Dendritic cell treated with granulocyte-macrophage colony-stimulating factor and Interleukin-4, amounts not matched to agents 40 ng/mL and 50 ng/mL, for 4 days (primary cell): ENCODE data around the gene AATK.
"Not testable (repeated sequence)": the region's sequence is repeated elsewhere in the genome, so short reads cannot be mapped to it uniquely, and the experiment has no call there.

Source experiments
- H3K27ac Mint-ChIP-seq: one replicate; pipeline ENCODE4 v1.8.0; 2022; ENCODE audit warnings: mild to moderate bottlenecking, mixed read lengths
- H3K27me3 Mint-ChIP-seq: one replicate; pipeline ENCODE4 v1.8.0; 2022; ENCODE audit warnings: mild to moderate bottlenecking, mixed read lengths
- H3K36me3 Mint-ChIP-seq: one replicate; pipeline ENCODE4 v1.8.0; 2022; ENCODE audit warnings: low read depth, mixed read lengths
- H3K4me1 Mint-ChIP-seq: one replicate; pipeline ENCODE4 v1.8.0; 2022; ENCODE audit warnings: low read depth, mixed read lengths
- H3K4me3 Mint-ChIP-seq: one replicate; pipeline ENCODE4 v1.8.0; 2022; ENCODE audit warnings: mild to moderate bottlenecking, moderate library complexity, mixed read lengths
- H3K9me3 Mint-ChIP-seq: one replicate; pipeline ENCODE4 v1.8.0; 2022; ENCODE audit warnings: mixed read lengths
- intact Hi-C: fragments of 100-400 bp; cut with micrococcal nuclease; formaldehyde crosslinking; loops from one replicate; pipeline ENCODE4 v1.15.0; 2022

Gene AATK

DNA sequence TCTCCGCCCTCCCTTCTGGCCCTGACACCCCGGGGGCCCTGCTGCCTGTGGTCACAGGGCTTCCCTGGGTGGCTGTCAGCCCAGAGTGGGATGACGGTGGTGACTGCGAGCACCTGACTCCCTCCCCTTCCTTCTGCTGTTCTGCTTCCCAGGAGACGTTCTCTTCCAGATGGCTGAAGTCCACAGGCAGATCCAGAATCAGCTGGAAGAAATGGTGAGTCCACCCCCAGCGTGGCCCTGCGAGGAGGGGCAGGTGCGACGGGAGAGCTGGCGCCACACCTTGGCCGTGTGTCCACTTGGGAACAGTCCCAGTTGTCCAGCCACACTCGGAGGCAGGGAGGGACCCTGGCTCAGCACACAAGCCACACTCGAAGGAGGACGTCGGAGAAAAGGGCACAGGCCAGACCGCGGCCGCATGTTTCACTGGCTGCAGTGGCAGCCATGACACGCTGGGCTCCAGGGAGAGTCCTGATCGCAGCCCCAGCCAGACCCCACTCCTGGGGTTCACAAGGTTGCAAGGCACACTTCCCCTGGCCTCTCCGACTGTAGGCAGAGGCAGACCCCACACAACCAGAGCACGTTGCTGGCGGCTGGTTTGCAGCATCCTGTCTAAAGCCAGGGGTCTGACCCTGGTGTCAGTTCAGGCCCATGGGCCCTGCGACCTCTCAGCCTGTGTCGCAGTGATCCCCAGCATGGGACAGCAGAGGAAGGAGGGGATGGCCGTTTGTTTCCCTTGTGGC, 81.2 kb downstream of the AATK start:
- no peaks in the 10 kb centered on the region for H3K27me3 Mint-ChIP-seq
- no peaks in the 10 kb centered on the region for H3K9me3 Mint-ChIP-seq
- H3K4me1 Mint-ChIP-seq, result peaks cover 9% of the 10 kb centered on the region
- peaks cover 89% of the 10 kb centered on the region for H3K36me3 Mint-ChIP-seq
- no peak overlapping the region for H3K27ac Mint-ChIP-seq
- intact Hi-C loops, result no loop called here
- H3K4me3 Mint-ChIP-seq, result no peak overlapping the region

DNA sequence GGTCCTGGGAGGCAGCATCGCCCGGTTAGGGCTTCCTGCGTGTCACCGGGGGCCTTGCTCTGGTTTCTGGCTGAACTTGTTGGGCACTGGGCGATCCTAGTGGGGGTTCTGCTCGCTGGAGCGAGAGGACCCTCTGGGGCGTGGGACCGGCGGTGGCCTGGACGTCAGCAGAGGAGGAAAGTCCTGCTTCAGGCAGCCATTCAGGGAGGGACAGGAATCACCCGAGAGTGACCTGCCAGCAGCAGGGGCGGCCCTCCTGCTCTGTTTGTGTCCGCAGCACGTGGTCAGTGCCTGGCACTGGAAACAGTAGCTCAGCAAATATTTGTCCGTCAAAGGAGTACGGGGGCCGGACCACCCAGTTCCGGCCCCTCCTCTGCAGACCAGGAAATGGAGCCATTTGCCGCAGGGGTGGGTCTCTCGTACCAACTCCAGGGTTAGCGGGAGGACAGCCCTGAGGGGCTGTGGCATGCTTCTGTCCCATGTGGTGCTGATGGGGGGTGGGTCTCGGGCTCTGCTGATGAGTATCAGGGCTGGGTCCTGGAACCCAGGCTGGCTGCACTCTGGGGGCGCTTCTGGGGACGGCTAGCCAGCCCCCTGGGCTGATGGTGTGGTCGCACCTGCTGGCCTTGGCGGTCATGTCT, 82.8 kb downstream of the AATK start:
- Mint-ChIP-seq H3K9me3 (no peaks in the 10 kb centered on the region), H3K4me1 (no peaks in the 10 kb centered on the region), H3K36me3 (peaks cover 93% of the 10 kb centered on the region), H3K27me3 (no peaks in the 10 kb centered on the region), H3K27ac (no peak overlapping the region), H3K4me3 (no peak overlapping the region)
- intact Hi-C loops, result no loop called here

DNA sequence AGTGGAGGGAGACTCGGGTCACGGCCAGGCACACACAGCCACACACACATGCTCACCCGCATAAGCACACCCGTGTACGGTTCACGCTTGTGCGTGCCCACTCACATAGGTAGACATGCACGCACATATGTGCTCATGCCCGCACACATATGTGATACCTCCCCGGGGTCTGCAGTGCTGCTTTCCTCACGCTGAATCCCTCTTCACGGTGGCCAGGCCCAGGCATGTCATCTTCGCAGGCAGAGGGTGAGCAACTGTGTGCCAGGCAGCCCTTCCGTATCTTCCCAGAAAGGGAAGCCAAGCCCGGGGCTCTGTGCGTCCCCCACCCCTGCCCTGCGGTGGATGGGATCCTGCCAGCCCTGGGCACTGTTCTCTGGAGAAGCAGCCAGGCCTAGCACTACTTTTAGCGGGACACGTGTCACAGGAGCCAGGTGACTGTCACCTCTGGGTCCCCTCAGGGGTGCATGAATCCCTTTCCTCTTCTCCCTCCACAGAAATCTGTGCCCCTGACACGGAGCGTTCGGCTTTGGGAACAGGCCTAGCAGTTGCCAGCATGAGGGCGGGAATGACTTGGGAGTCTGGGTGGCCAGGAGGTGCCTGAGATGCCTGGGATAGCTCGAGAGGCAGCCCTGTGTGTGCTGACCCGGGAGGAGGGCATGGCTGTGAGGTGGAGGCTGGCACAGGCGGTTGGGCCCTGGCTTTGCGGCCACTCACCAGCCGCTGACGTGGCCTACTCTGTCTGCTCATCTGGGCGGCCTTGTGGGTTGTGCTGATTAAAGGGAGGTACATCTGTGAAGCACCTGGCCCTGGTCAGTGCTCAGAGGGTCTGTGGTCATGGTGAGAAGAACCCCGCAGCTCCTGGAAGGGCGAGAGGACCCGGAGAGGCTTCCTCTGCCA, 83.6 kb downstream of the AATK start:
- no peak overlapping the region for H3K27ac Mint-ChIP-seq
- intact Hi-C loops, result no loop called here
- no peaks in the 10 kb centered on the region for H3K4me1 Mint-ChIP-seq
- no peaks in the 10 kb centered on the region for H3K9me3 Mint-ChIP-seq
- H3K36me3 Mint-ChIP-seq, result peaks cover 85% of the 10 kb centered on the region
- H3K27me3 Mint-ChIP-seq, result peaks cover 3% of the 10 kb centered on the region
- no peak overlapping the region for H3K4me3 Mint-ChIP-seq

GRCh38 chr17:81081222-81082176, 84.5 kb downstream of the AATK start:
- no peaks in the 10 kb centered on the region for H3K4me1 Mint-ChIP-seq
- H3K27ac Mint-ChIP-seq, result no peak overlapping the region
- H3K9me3 Mint-ChIP-seq, result no peaks in the 10 kb centered on the region
- H3K36me3 Mint-ChIP-seq, result peaks cover 82% of the 10 kb centered on the region
- intact Hi-C loops, result no loop called here
- no peak overlapping the region for H3K4me3 Mint-ChIP-seq
- H3K27me3 Mint-ChIP-seq, result peaks cover 3% of the 10 kb centered on the region

- Mint-ChIP-seq H3K27me3 (peaks cover 3% of the 10 kb centered on the region), H3K27ac (no peak overlapping the region), H3K9me3 (no peaks in the 10 kb centered on the region), H3K4me1 (no peaks in the 10 kb centered on the region), H3K36me3 (peaks cover 82% of the 10 kb centered on the region), H3K4me3 (no peak overlapping the region)
- intact Hi-C loops, result no loop called here
Measured at GRCh38 chr17:81080019-81080418, 86.0 kb downstream of the AATK start.

GRCh38 chr17:81078026-81078913, 87.8 kb downstream of the AATK start:
- H3K27ac Mint-ChIP-seq, intact Hi-C loops, H3K27me3 Mint-ChIP-seq, H3K9me3 Mint-ChIP-seq, H3K4me3 Mint-ChIP-seq: not testable (repeated sequence)
- Mint-ChIP-seq H3K36me3 (peaks cover 80% of the 10 kb centered on the region), H3K4me1 (peaks cover 13% of the 10 kb centered on the region)

DNA sequence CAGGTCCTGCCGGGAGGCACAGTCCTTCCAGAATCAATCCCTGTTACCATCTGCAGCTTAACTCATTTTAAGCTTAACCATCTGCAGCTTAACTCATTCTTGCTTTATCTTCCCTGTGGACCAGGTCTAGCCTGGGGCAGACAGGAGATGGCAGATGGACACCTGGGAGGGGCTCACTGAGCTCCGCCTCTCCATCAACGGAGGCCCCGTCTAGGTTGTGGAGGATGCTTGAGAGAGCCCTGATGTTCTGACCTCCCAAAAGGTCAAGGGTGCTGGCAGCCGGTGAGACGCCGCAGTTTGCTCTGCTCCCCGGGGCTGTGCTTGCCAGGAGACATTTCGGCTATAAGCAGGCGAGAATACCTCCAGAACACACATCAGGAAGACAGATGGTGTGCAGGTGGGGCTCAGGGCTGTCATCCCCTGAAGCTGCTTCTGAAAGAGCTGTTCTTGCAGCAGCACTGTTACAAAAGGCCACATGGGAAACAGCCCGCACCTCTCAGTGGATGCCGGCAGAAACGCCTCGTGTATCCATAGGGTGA, 89.8 kb downstream of the AATK start:
- peaks cover 4% of the 10 kb centered on the region for H3K27me3 Mint-ChIP-seq
- intact Hi-C loops, result no loop called here
- H3K4me1 Mint-ChIP-seq, result peaks cover 13% of the 10 kb centered on the region
- H3K9me3 Mint-ChIP-seq, result no peaks in the 10 kb centered on the region
- no peak overlapping the region for H3K4me3 Mint-ChIP-seq
- no peak overlapping the region for H3K27ac Mint-ChIP-seq
- H3K36me3 Mint-ChIP-seq, result peaks cover 86% of the 10 kb centered on the region

DNA sequence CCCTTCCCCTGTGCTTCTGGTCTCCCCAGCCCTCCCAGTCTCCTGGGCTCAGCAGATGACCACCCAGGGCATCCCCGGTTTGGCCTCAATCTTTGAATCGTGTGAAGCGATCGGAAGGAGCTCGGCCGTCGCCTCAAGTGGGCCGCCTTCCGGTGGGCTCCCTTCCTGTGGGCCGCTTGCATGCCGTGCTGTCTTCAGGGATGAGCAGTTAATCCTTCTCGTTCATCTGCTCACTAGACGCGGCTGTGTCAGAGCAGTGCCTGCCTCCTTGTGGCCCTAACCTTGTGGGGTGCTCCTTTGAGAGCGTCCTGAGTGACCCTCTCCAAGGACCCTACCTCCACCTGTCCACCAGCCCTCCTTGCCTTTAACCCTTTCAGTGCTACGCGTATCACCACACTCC, 90.7 kb downstream of the AATK start:
- H3K9me3 Mint-ChIP-seq, result no peaks in the 10 kb centered on the region
- no peak overlapping the region for H3K27ac Mint-ChIP-seq
- intact Hi-C loops, result no loop called here
- H3K4me1 Mint-ChIP-seq, result peaks cover 13% of the 10 kb centered on the region
- peaks cover 4% of the 10 kb centered on the region for H3K27me3 Mint-ChIP-seq
- peaks cover 86% of the 10 kb centered on the region for H3K36me3 Mint-ChIP-seq
- H3K4me3 Mint-ChIP-seq, result no peak overlapping the region

DNA sequence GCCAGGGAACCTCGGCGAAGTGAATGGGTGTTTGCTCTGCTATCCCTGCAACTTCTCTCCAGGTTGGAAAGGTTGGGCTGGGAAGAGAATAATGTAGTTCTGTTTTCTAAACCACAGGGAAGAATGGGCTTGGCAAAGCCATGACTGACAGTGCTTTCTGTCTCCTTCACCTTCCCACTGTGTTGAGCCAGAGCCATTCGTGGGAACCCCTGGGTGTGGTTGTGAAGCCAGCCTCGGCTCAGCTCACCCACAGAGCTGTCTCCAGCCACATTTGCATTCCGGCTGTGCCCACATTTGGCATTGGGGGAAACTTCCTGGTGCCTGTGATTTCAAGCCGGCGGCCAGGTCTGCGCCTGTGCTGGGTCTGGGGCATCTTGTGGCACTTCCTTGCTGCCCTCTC, 91.1 kb downstream of the AATK start:
- H3K4me3 Mint-ChIP-seq, result no peak overlapping the region
- peaks cover 4% of the 10 kb centered on the region for H3K27me3 Mint-ChIP-seq
- peaks cover 13% of the 10 kb centered on the region for H3K4me1 Mint-ChIP-seq
- H3K27ac Mint-ChIP-seq, result no peak overlapping the region
- H3K36me3 Mint-ChIP-seq, result peaks cover 86% of the 10 kb centered on the region
- H3K9me3 Mint-ChIP-seq, result no peaks in the 10 kb centered on the region
- intact Hi-C loops, result no loop called here

DNA sequence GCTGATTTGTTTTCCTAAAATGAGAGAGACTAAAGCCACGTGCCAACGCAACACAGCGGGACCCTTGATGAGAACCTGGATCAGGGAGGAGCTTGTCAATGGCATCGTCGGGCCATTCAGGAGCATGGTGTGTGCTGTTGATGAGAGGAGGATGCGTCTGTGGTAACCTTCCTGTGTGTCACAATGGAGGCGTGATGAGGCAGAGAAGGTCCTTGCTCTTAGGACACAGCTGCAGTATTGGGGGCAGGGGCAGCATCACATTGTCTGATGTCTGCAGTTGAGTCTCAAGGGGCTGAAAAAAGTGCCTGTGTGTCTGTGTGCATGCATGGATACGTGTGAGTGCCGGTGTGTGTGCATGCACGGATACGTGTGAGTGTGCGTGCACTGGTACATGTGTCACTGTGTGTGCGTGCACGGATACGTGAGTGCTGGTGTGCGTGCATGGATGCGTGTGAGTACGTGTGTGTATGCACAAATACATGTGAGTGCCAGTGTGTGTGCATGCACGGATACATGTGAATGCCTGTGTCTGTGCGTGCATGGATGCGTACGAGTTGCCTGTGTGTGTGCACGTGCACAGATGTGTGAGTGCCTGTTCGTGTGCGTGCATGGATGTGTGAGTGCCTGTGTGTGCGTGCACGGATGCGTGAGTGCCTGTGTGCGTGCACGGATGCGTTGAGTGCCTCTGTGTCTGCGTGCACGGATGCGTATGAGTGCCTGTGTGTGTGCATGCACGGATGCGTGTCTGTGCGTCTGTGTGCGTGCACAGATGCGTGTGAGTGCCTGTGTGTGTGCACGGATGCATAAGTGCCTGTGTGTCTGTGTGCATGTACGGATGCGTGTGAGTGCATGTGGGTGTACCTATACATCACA, 91.8 kb downstream of the AATK start:
- intact Hi-C loops, result no loop called here
- Mint-ChIP-seq H3K36me3 (peaks cover 86% of the 10 kb centered on the region), H3K27ac (no peak overlapping the region), H3K27me3 (peaks cover 4% of the 10 kb centered on the region), H3K9me3 (no peaks in the 10 kb centered on the region), H3K4me1 (peaks cover 13% of the 10 kb centered on the region), H3K4me3 (no peak overlapping the region)

DNA sequence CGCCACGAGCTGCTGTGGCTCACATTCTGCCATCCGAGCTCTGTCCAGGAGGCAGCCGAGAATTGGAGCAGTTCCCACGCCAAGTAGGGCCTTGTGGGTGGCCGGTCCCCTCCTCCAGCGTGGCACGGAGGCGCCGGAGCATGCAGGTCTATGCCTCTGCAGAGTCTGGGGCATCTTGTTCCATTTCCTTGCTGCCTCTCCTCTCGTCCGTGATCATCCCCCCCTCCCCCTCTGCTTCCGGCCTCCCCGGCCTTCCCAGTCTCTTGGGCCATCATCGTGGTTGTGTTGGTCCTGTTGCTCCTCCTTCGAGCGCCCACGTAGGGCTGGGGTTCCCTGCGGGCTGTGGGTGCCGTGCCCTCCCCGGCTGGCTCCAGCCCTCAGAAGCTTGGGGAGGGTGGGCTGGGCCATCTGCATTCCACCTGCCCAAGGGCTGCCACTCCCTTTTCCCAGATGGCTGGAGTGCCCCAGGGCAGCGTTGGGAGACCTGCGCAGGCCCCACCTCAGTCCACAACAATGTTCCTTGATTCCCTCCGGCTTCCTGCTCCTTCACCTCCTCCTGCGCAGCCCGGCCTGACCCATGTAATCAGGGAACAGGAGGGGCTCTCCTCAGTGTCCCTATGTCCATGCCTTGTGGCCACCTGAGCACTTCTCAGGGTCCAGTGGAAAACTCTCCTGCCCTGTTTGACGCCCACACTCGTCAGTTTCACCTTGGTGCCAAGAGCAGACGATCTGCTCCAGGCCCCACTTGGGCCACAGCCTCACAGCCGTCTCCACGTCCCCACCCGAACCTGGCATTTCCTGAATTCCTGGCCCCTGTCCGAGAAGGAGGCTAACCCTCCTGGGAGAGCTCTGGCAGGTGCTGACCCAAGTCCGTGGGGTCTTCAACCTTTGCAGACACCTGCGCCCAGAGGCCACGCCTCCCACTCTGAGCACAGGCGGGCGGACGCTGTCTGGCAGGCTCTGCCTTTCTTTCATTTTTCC, 94.0 kb downstream of the AATK start:
- Mint-ChIP-seq H3K4me3 (no peak overlapping the region), H3K27me3 (peaks cover 2% of the 10 kb centered on the region), H3K4me1 (peaks cover 13% of the 10 kb centered on the region), H3K27ac (no peak overlapping the region), H3K36me3 (peaks cover 98% of the 10 kb centered on the region), H3K9me3 (no peaks in the 10 kb centered on the region)
- intact Hi-C loops, result no loop called here
